GM12878 (cell line): ENCODE results near the gene PLA2G4E.

Experiments
- CREM ChIP-seq: IDR thresholded peaks from 2 replicates; pipeline ENCODE4 v1.6.1; 2014; ENCODE audit warnings: antibody characterized with exemption, low read depth
- EZH2 ChIP-seq: IDR thresholded peaks from 2 replicates; pipeline ENCODE4 v1.6.1; 2012; ENCODE audit warnings: low read depth, mild to moderate bottlenecking, control low read depth, inconsistent platforms, low read length, borderline replicate concordance; ENCODE audit not compliant: control insufficient read depth
- REST ChIP-seq: IDR thresholded peaks from 2 replicates; pipeline ENCODE4 v1.6.1; 2012; ENCODE audit warnings: mild to moderate bottlenecking, low read depth, low read length
- SP1 ChIP-seq: IDR thresholded peaks from one replicate; pipeline ENCODE4 v1.6.1; 2011; ENCODE audit warnings: low read depth, low read length
- TCF7 ChIP-seq: IDR thresholded peaks from 2 replicates; pipeline ENCODE4 v1.6.1; 2014; ENCODE audit warnings: antibody characterized with exemption, borderline replicate concordance
- TF ChIP-seq, protein P1 (sequence below), 3 experiments: IDR thresholded peaks in 2 of 3; conservative IDR thresholded peaks in 1 of 3; 2 replicates each; pipeline ENCODE4 v1.5.1; 2011; ENCODE audit warnings: low read depth in 3 of 3, low read length in 3 of 3, mild to moderate bottlenecking in 3 of 3, control low read depth in 2 of 3, moderate library complexity in 2 of 3, inconsistent platforms in 1 of 3, mixed read lengths in 1 of 3; ENCODE audit not compliant: control insufficient read depth in 2 of 3, insufficient read depth in 1 of 3; ENCODE audit errors: extremely low read depth in 1 of 3
- TF ChIP-seq, protein P2 (sequence below): fragments of 450-650 bp; formaldehyde crosslinking; IDR thresholded peaks from 2 replicates; pipeline ENCODE4 v1.5.0; 2022; ENCODE audit warnings: mild to moderate bottlenecking, missing genetic modification characterization

GRCh38 chr15:41983221-41983620, 37.6 kb downstream of the PLA2G4E start:
- TF ChIP-seq, protein P1, sequence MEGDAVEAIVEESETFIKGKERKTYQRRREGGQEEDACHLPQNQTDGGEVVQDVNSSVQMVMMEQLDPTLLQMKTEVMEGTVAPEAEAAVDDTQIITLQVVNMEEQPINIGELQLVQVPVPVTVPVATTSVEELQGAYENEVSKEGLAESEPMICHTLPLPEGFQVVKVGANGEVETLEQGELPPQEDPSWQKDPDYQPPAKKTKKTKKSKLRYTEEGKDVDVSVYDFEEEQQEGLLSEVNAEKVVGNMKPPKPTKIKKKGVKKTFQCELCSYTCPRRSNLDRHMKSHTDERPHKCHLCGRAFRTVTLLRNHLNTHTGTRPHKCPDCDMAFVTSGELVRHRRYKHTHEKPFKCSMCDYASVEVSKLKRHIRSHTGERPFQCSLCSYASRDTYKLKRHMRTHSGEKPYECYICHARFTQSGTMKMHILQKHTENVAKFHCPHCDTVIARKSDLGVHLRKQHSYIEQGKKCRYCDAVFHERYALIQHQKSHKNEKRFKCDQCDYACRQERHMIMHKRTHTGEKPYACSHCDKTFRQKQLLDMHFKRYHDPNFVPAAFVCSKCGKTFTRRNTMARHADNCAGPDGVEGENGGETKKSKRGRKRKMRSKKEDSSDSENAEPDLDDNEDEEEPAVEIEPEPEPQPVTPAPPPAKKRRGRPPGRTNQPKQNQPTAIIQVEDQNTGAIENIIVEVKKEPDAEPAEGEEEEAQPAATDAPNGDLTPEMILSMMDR (IDR thresholded peaks at IDR 0.05 in 2 of 3, conservative IDR thresholded peaks at IDR 0.05 in 1 of 3; ENCODE audit: control insufficient read depth in 2 of 3, extremely low read depth in 1 of 3, insufficient read depth in 1 of 3, low read depth in 3 of 3, low read length in 3 of 3) = no peak
- TF ChIP-seq SP1 (no peak), TCF7 (no peak), EZH2 (no peak), CREM (no peak), REST (no peak)
- TF ChIP-seq, protein P2, sequence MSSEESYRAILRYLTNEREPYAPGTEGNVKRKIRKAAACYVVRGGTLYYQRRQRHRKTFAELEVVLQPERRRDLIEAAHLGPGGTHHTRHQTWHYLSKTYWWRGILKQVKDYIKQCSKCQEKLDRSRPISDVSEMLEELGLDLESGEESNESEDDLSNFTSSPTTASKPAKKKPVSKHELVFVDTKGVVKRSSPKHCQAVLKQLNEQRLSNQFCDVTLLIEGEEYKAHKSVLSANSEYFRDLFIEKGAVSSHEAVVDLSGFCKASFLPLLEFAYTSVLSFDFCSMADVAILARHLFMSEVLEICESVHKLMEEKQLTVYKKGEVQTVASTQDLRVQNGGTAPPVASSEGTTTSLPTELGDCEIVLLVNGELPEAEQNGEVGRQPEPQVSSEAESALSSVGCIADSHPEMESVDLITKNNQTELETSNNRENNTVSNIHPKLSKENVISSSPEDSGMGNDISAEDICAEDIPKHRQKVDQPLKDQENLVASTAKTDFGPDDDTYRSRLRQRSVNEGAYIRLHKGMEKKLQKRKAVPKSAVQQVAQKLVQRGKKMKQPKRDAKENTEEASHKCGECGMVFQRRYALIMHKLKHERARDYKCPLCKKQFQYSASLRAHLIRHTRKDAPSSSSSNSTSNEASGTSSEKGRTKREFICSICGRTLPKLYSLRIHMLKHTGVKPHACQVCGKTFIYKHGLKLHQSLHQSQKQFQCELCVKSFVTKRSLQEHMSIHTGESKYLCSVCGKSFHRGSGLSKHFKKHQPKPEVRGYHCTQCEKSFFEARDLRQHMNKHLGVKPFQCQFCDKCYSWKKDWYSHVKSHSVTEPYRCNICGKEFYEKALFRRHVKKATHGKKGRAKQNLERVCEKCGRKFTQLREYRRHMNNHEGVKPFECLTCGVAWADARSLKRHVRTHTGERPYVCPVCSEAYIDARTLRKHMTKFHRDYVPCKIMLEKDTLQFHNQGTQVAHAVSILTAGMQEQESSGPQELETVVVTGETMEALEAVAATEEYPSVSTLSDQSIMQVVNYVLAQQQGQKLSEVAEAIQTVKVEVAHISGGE (CRISPR knock-in tag) = no peak
